ENCODE measurements around the gene DLL4. TPM values are rescaled to one million over a fixed set of nuclear protein-coding genes. Genes with fewer than 3 reads are reported as not detected.

The DLL4 gene
- total RNA-seq, 2 experiments from 2014 or later = 0.15 to 0.19 TPM

GRCh38 chr15:40955930-40956540 is 26.9 kb downstream of the DLL4 start:
- DNase-seq (ENCODE audit: low spot score) = no peak
- Histone ChIP-seq H4K20me1 (ENCODE audit: insufficient read depth, low read length) (no peaks in the 10 kb centered on the region), H3K27ac (ENCODE audit: low read depth, low read length, poor library complexity, severe bottlenecking) (no peak overlapping the region), H3K9me2 (ENCODE audit: insufficient read depth, low read length) (no peaks in the 10 kb centered on the region), H2AFZ (ENCODE audit: low read length) (no peak overlapping the region), H3K79me2 (ENCODE audit: insufficient read depth, low read depth, low read length) (peaks cover 6% of the 10 kb centered on the region; the same call in 1 of the 2 replicates), H3K36me3 (ENCODE audit: insufficient read depth, low read length) (peaks cover 20% of the 10 kb centered on the region), H3K4me1 (ENCODE audit: insufficient read depth, low read length, poor library complexity, severe bottlenecking) (peaks cover 26% of the 10 kb centered on the region), H3K4me2 (ENCODE audit: low read length) (no peak overlapping the region), H3K9me3 (ENCODE audit: low read length) (no peaks in the 10 kb centered on the region), H3K4me3 (ENCODE audit: low read depth, low read length, poor library complexity, severe bottlenecking) (no peak overlapping the region)
- POLR2A ChIA-PET = interaction anchor here (1.1 kb wide), 1 partner anchor 9 kb away, joined by 3 read pairs; no protein-coding TSS in a partner anchor
- CTCF ChIA-PET (ENCODE audit: unreplicated experiment) = no interaction called here
- no TSS peak for BruUV-seq (replicated peaks)
- intact Hi-C loops (cut with micrococcal nuclease; ENCODE audit: unreplicated experiment) = no loop called here
- TF ChIP-seq EZH2phosphoT487 (IDR thresholded peaks at IDR 0.05; ENCODE audit: borderline replicate concordance, low read depth, low read length) (no peak), CTCF (conservative IDR thresholded peaks at IDR 0.05; ENCODE audit: low read length) (no peak)

GRCh38 chr15:40956541-40956982 is 27.4 kb downstream of the DLL4 start:
- H3K4me1 ChIP-seq (ENCODE audit: insufficient read depth, low read length, poor library complexity, severe bottlenecking) = peaks cover 25% of the 10 kb centered on the region
- H3K36me3 ChIP-seq (ENCODE audit: insufficient read depth, low read length) = peaks cover 20% of the 10 kb centered on the region
- no peak overlapping the region for H3K27ac ChIP-seq (ENCODE audit: low read depth, low read length, poor library complexity, severe bottlenecking)
- H2AFZ ChIP-seq (ENCODE audit: low read length) = no peak overlapping the region
- no TSS peak for BruUV-seq (replicated peaks)
- intact Hi-C loops (cut with micrococcal nuclease; ENCODE audit: unreplicated experiment) = no loop called here
- DNase-seq (ENCODE audit: low spot score) = no peak
- ChIA-PET POLR2A (interaction anchor here (1.1 kb wide), 1 partner anchor 10 kb away, joined by 3 read pairs; no protein-coding TSS in a partner anchor), CTCF (ENCODE audit: unreplicated experiment) (no interaction called here)
- no peak overlapping the region for H3K4me3 ChIP-seq (ENCODE audit: low read depth, low read length, poor library complexity, severe bottlenecking)
- H3K9me3 ChIP-seq (ENCODE audit: low read length) = no peaks in the 10 kb centered on the region
- H4K20me1 ChIP-seq (ENCODE audit: insufficient read depth, low read length) = no peaks in the 10 kb centered on the region
- no peaks in the 10 kb centered on the region for H3K9me2 ChIP-seq (ENCODE audit: insufficient read depth, low read length)
- H3K4me2 ChIP-seq (ENCODE audit: low read length) = no peak overlapping the region
- TF ChIP-seq EZH2phosphoT487 (IDR thresholded peaks at IDR 0.05; ENCODE audit: borderline replicate concordance, low read depth, low read length) (no peak), CTCF (conservative IDR thresholded peaks at IDR 0.05; ENCODE audit: low read length) (no peak)
- peaks cover 6% of the 10 kb centered on the region; the same call in 1 of the 2 replicates for H3K79me2 ChIP-seq (ENCODE audit: insufficient read depth, low read depth, low read length)

- DNase-seq (ENCODE audit: low spot score) = no peak
- TF ChIP-seq EZH2phosphoT487 (IDR thresholded peaks at IDR 0.05; ENCODE audit: borderline replicate concordance, low read depth, low read length) (no peak), CTCF (conservative IDR thresholded peaks at IDR 0.05; ENCODE audit: low read length) (no peak)
- no TSS peak for BruUV-seq (replicated peaks)
- ChIA-PET CTCF (ENCODE audit: unreplicated experiment) (no interaction called here), POLR2A (interaction anchor here (1.1 kb wide), 1 partner anchor 10 kb away, joined by 3 read pairs; no protein-coding TSS in a partner anchor)
- no peaks in the 10 kb centered on the region for H4K20me1 ChIP-seq (ENCODE audit: insufficient read depth, low read length)
- no peaks in the 10 kb centered on the region for H3K9me2 ChIP-seq (ENCODE audit: insufficient read depth, low read length)
- H2AFZ ChIP-seq (ENCODE audit: low read length) = no peak overlapping the region
- intact Hi-C loops (cut with micrococcal nuclease; ENCODE audit: unreplicated experiment) = no loop called here
- H3K4me3 ChIP-seq (ENCODE audit: low read depth, low read length, poor library complexity, severe bottlenecking) = no peak overlapping the region
- no peak overlapping the region for H3K27ac ChIP-seq (ENCODE audit: low read depth, low read length, poor library complexity, severe bottlenecking)
- no peaks in the 10 kb centered on the region for H3K9me3 ChIP-seq (ENCODE audit: low read length)
- peaks cover 20% of the 10 kb centered on the region for H3K36me3 ChIP-seq (ENCODE audit: insufficient read depth, low read length)
- peaks cover 6% of the 10 kb centered on the region; the same call in 1 of the 2 replicates for H3K79me2 ChIP-seq (ENCODE audit: insufficient read depth, low read depth, low read length)
- peaks cover 20% of the 10 kb centered on the region for H3K4me1 ChIP-seq (ENCODE audit: insufficient read depth, low read length, poor library complexity, severe bottlenecking)
- H3K4me2 ChIP-seq (ENCODE audit: low read length) = no peak overlapping the region
These were observed 28.0 kb downstream of the DLL4 start for GRCh38 chr15:40957041-40957555.
